Hepatocyte (in vitro differentiated cells): ENCODE measurements around the gene QSOX2. TPM values are rescaled to one million over a fixed set of nuclear protein-coding genes. Genes with fewer than 3 reads are reported as not detected.

Experiments used
- DNase-seq: peaks from one replicate; pipeline ENCODE4 v3.0.0-alpha.2; 2016; ENCODE audit warnings: low spot score
- H2AFZ ChIP-seq: fragments of 200-600 bp; sonication (generic); 2 replicates; pipeline ENCODE4 v1.6.0; 2016; ENCODE audit warnings: antibody characterized with exemption, mild to moderate bottlenecking
- H3K27ac ChIP-seq: fragments of 200-600 bp; sonication (generic); 2 replicates; pipeline ENCODE4 v1.5.1; 2016; ENCODE audit warnings: mild to moderate bottlenecking
- H3K27me3 ChIP-seq: fragments of 200-600 bp; sonication (generic); 2 replicates; pipeline ENCODE4 v1.6.1; 2016
- H3K36me3 ChIP-seq: fragments of 200-600 bp; sonication (generic); replicated peaks from 2 replicates; pipeline ENCODE4 v1.5.1; 2016; ENCODE audit warnings: low read depth; ENCODE audit not compliant: insufficient read depth
- H3K4me1 ChIP-seq: fragments of 200-600 bp; sonication (generic); 2 replicates; pipeline ENCODE4 v1.5.1; 2016; ENCODE audit warnings: mild to moderate bottlenecking, moderate library complexity; ENCODE audit not compliant: insufficient read depth
- H3K4me2 ChIP-seq: fragments of 200-600 bp; sonication (generic); 2 replicates; pipeline ENCODE4 v1.6.0; 2016
- H3K4me3 ChIP-seq: fragments of 200-600 bp; sonication (generic); 2 replicates; pipeline ENCODE4 v1.5.1; 2016; ENCODE audit warnings: mild to moderate bottlenecking
- H3K79me2 ChIP-seq: fragments of 200-600 bp; sonication (generic); 2 replicates; pipeline ENCODE4 v1.6.0; 2017; ENCODE audit warnings: mild to moderate bottlenecking
- H3K9me2 ChIP-seq: fragments of 200-600 bp; sonication (generic); replicated peaks from 2 replicates; pipeline ENCODE4 v1.6.0; 2017; ENCODE audit warnings: mild to moderate bottlenecking; ENCODE audit not compliant: insufficient read depth
- H3K9me3 ChIP-seq: fragments of 200-600 bp; sonication (generic); 2 replicates; pipeline ENCODE4 v1.5.1; 2016; ENCODE audit warnings: low read depth, mild to moderate bottlenecking
- H4K20me1 ChIP-seq: fragments of 200-600 bp; sonication (generic); 2 replicates; pipeline ENCODE4 v1.6.0; 2016; ENCODE audit warnings: mild to moderate bottlenecking; ENCODE audit not compliant: insufficient read depth, poor library complexity, severe bottlenecking
- EZH2 ChIP-seq: fragments of 200-600 bp; sonication (generic); IDR thresholded peaks from 2 replicates; pipeline ENCODE4 v1.6.1; 2016; ENCODE audit warnings: antibody characterized with exemption, mild to moderate bottlenecking, borderline replicate concordance
- EZH2phosphoT487 ChIP-seq: fragments of 200-600 bp; sonication (generic); IDR thresholded peaks from one replicate; pipeline ENCODE4 v1.6.1; 2018; ENCODE audit warnings: antibody characterized with exemption, mild to moderate bottlenecking, low read depth, moderate library complexity; ENCODE audit not compliant: unreplicated experiment, severe bottlenecking
- WGBS: methylation state at CpG from one replicate; pipeline ENCODE4 v1.1.6; 2016; ENCODE audit warnings: low lambda C conversion rate; ENCODE audit errors: missing lambda C conversion rate; 5-methylcytosine and 5-hydroxymethylcytosine counted together
- polyA plus RNA-seq: library from polyadenylated mRNA; unstranded; fragments of >200 nt; fragmentation: Nextera tagmentation; extraction: Ambion mirVana; gene quantifications from 2 replicates; pipeline ENCODE4 v1.2.1, GENCODE V29; 2016
- total RNA-seq: library from RNA; depleted of rRNA; stranded (reverse); fragments of >200 nt; gene quantifications from 2 replicates; pipeline ENCODE4 v1.2.3, GENCODE V29; 2014
- TF ChIP-seq, protein P1 (sequence below): fragments of 200-600 bp; sonication (generic); IDR thresholded peaks from 2 replicates; pipeline ENCODE4 v1.5.1; 2016; ENCODE audit warnings: antibody characterized with exemption, mild to moderate bottlenecking; ENCODE audit not compliant: poor library complexity

QSOX2 gene
- total and polyA plus RNA-seq, 2 experiments from 2014 or later = 3.3 to 11.0 TPM

DNA sequence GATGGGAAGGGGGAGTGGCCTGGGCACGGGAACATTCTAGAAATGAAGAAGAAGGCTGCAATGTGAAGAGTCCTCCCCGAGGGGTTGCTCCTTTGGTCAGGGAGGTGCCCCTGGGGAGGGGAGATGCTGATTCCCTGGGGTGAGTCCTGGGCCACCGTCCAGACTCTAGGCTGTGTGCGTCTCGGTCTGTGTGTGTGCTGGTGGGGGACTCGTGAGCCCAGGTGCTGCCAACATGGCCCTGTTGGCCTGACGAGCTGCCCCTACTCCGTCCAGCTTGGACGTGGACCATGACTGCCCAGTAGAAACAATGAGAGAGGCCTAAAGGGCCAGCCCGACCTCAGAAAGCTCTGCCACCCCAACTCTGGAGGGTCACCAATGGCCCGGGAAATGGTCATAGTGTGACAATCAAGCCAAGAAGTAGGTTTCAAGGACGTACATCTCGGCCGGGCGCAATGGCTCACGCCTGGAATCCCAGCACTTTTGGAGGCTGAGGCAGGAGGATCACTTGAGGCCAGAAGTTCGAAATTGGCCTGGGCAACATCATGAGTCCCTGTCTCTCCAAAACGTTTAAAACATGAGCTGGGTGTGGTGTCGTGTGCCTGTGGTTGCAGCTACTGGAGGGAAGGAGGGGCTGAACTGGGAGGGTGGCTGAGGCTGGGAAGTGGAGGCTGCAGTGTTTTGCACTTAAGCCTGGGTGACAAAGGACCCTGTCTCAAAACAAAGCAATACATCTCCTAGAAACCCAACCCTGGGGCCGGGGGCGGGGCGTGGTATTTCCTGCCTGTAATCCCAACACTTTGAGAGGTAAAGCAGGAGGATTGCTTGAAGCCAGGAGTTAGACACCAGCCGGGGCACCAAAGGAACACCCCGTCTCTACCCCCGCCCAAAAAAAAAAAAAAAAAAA, 57.7 kb downstream of the QSOX2 start:
- Histone ChIP-seq H3K9me2 (no peaks in the 10 kb centered on the region), H3K27me3 (peaks cover 36% of the 10 kb centered on the region), H3K79me2 (no peaks in the 10 kb centered on the region), H3K4me2 (no peak overlapping the region), H3K27ac (no peak overlapping the region), H3K36me3 (no peaks in the 10 kb centered on the region), H2AFZ (no peak overlapping the region), H4K20me1 (no peaks in the 10 kb centered on the region), H3K4me1 (no peaks in the 10 kb centered on the region), H3K9me3 (no peaks in the 10 kb centered on the region), H3K4me3 (no peak overlapping the region)
- 79% methylated on average over 24 of the region's 25 CpGs for WGBS
- TF ChIP-seq, protein P1, sequence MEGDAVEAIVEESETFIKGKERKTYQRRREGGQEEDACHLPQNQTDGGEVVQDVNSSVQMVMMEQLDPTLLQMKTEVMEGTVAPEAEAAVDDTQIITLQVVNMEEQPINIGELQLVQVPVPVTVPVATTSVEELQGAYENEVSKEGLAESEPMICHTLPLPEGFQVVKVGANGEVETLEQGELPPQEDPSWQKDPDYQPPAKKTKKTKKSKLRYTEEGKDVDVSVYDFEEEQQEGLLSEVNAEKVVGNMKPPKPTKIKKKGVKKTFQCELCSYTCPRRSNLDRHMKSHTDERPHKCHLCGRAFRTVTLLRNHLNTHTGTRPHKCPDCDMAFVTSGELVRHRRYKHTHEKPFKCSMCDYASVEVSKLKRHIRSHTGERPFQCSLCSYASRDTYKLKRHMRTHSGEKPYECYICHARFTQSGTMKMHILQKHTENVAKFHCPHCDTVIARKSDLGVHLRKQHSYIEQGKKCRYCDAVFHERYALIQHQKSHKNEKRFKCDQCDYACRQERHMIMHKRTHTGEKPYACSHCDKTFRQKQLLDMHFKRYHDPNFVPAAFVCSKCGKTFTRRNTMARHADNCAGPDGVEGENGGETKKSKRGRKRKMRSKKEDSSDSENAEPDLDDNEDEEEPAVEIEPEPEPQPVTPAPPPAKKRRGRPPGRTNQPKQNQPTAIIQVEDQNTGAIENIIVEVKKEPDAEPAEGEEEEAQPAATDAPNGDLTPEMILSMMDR = no peak
- TF ChIP-seq EZH2phosphoT487 (no peak), EZH2 (no peak)
- DNase-seq = no peak

DNA sequence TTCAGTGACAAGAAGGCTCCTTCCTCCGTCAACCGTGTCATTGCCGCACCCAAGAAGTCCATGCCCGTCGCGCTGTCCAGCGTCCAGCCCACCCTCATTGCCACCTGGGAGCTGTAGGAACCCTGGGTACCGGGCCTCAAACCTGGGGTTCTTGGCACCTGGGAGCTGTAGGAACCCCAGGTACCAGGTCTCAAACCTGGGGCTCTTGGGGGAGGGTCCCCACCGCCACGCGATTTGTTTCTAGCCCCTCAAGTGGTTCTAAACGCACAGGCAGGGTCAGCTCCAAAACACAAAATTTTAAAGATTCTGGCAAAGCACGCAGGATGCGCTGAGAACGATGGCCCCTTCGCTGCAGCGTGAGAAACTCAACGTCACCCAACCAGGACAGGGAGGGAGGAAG, 58.4 kb downstream of the QSOX2 start:
- no peak overlapping the region for H3K4me3 ChIP-seq
- no peaks in the 10 kb centered on the region for H3K79me2 ChIP-seq
- H3K9me3 ChIP-seq = no peaks in the 10 kb centered on the region
- H4K20me1 ChIP-seq = no peaks in the 10 kb centered on the region
- no peak overlapping the region for H3K4me2 ChIP-seq
- H3K36me3 ChIP-seq = no peaks in the 10 kb centered on the region
- H3K4me1 ChIP-seq = no peaks in the 10 kb centered on the region
- no peak overlapping the region for H2AFZ ChIP-seq
- TF ChIP-seq EZH2 (no peak), EZH2phosphoT487 (no peak)
- TF ChIP-seq, protein P1 = no peak
- WGBS = 95% methylated on average over 18 of the region's 18 CpGs
- no peak overlapping the region for H3K27ac ChIP-seq
- peaks cover 28% of the 10 kb centered on the region for H3K27me3 ChIP-seq
- no peak for DNase-seq
- H3K9me2 ChIP-seq = no peaks in the 10 kb centered on the region

DNA sequence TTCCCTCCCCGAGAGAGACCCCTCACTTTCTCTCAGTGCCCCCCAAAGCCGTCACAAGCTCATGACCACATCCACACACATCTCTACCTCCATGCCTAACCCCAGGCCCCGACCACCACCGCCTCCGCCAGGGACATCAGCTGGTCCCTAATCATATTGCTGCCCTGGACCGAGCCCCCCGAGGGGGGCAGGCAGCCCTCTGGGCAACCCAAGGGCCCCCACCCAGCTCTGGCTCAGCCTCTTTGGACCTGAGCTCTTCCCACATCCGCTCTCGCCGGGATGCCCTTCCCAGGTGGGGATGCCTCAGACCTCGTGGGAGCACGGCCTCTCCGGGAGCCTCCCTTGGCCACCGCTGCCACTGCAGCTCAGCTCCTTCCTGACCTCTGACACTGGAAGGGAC, 59.2 kb downstream of the QSOX2 start:
- Histone ChIP-seq H3K27me3 (peaks cover 20% of the 10 kb centered on the region), H3K4me3 (no peak overlapping the region), H3K4me2 (no peak overlapping the region), H3K79me2 (no peaks in the 10 kb centered on the region), H3K36me3 (no peaks in the 10 kb centered on the region), H3K9me2 (no peaks in the 10 kb centered on the region), H3K9me3 (no peaks in the 10 kb centered on the region), H2AFZ (no peak overlapping the region), H3K27ac (no peak overlapping the region), H3K4me1 (no peaks in the 10 kb centered on the region), H4K20me1 (no peaks in the 10 kb centered on the region)
- WGBS = 86% methylated on average over 13 of the region's 14 CpGs
- TF ChIP-seq EZH2 = no peak
- DNase-seq = no peak

DNA sequence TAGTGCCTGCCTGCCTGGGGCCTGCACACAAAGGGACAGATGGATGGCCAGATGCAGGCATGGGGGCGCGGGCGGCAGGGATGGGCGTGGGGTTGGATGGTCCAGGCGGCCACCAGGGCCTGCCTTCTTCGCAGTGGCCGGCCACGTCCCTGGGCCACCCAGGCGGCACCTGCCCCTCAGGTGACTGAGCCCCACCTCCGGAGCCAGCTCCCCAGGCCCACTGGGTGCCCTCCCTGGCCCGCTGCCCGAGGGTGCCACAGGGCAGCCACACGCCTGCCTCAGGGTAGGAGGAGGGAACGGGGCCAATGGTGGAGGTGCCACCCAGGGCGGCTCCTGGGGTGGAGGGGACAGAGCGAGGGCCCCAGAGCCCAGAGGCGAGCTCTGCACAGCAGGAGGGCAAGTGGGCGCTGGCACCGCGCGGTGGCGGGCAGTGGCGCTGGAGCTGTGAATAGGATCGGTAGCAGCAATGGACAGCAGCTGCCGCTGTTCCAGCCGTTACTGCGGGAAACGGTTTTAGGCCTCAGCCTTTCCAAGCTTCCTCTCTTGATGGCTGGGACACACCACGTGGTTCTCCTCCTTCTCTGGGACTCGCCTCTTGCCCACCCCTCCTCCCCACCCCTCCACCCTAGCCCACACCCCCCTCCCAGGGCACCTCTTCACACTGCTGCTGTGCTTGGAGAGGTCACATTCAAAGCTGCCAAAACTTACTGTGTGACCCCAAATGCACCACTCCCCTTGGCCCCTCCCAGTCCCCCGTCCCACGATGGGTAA, 59.8 kb downstream of the QSOX2 start:
- WGBS = 78% methylated on average over 18 of the region's 32 CpGs
- Histone ChIP-seq H3K27me3 (peaks cover 14% of the 10 kb centered on the region), H3K79me2 (no peaks in the 10 kb centered on the region)

More for the DNA sequence above, 59.8 kb downstream of the QSOX2 start:
- TF ChIP-seq EZH2phosphoT487 (no peak), EZH2 (no peak)
- TF ChIP-seq, protein P1 = no peak
- Histone ChIP-seq H2AFZ (no peak overlapping the region), H3K4me1 (no peaks in the 10 kb centered on the region), H3K27ac (no peak overlapping the region), H3K9me3 (no peaks in the 10 kb centered on the region), H3K9me2 (no peaks in the 10 kb centered on the region), H3K4me2 (no peak overlapping the region), H3K36me3 (no peaks in the 10 kb centered on the region), H4K20me1 (no peaks in the 10 kb centered on the region), H3K4me3 (no peak overlapping the region)
- DNase-seq = no peak
